Measurements from ENCODE around the gene TSPAN11.
"Not testable (repeated sequence)": the region's sequence is repeated elsewhere in the genome, so short reads cannot be mapped to it uniquely, and the experiment has no call there.

TSPAN11 gene

DNA sequence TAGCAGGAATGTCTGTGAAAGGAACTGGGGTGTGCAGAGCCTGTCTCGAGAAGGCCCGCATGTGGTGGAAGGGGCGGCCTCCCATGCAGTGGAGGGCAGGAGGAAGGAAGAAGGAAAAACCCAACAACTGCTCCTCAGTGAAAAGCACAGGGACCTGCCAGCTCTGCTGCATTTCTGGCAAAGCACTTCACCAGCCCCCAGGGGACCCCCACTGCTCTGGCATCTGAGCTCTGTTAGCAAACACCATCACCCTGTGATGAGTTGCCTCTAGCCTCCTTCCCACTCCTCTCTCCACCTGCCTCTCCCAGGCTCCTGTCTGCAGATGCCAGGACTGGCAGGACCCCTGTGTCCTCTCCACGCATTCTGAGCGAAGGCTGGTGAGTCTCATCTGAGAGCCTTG is 78.1 kb downstream of the TSPAN11 start:
- DNase-seq, result no peak

- no peak for DNase-seq
These were observed 78.9 kb downstream of the TSPAN11 start for GRCh38 chr12:31005256-31005943.

- DNase-seq, result no peak
These were observed 79.4 kb downstream of the TSPAN11 start for GRCh38 chr12:31005944-31006361.

DNA sequence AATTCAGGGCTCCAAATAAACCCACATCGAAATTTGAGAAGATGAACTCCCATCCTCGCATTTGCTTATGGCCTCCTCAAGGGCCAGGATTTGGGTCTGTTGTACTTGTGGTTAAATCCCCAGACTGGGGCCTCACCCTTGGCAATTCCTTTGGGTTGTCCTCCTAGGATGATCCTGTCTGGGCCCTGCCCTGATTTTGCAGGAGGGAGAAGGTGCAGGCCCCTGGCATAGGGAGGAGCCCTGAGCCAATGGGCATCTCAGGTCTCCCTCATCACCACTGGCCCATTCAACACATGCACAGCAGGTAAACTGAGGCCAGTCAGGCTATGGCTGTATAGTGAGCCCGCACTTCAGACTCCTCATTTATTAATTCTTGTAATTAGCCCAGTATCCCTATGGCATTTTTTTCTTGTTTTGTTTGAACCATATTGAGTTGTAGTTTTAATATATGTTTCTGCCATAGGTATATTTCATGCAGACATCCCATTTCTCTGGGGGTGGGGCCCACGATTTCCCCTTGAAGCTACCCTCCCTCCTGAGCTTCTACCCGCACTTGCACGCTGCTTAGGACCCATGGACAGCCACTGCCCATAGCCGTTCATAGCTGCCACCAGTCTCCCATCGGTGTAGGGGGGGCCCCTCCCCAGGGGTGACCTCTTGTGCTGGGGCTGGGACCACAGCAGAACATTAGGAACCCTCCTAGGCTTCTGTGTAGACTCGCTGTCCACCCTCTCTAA is 80.0 kb downstream of the TSPAN11 start:
- no peak for DNase-seq

DNA sequence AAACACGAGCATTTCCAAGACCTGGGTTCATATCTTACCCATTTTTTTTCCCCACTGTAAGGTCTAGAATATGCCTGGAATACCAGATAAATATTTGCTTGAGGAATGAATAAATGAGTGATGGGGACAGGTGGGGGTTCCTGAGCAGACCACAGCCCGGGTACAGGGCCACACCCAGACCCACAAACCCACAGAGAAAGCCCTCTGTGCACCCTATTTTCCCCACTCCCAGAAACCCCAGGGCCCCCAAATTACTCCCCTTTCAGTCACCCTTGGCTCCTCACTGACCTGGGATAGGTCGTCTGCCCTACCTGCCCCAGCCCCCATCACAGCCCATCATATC is 80.6 kb downstream of the TSPAN11 start:
- DNase-seq, result no peak

DNA sequence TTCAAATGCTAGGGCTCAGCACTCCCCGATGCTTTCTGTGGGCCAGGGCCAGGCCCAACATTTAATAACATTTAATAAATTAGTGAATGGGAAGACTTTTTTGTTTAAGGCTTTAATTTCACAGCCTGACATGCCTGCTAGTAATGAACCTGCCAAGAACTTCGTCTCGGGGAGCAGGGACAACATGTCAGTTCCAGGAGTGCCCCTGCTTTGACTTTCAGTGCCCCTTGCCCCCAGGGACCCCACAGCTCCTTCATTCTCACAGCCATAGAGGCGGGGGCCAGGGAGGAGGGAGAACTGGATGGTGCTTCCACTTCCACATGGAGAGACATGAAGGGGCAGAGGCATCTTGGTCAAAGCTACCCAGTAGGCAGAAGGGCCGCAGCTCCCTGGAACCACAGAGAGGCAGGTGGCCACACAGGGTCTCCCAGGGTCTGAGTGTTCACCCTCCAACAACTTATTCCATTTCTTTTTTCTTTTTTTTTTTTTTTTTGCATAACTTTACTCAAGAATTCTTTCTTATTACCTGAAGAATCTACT is 81.2 kb downstream of the TSPAN11 start:
- no peak for DNase-seq

- DNase-seq, result no peak
These were observed 81.8 kb downstream of the TSPAN11 start for GRCh38 chr12:31008241-31008761.

- no peak for DNase-seq
These were observed 82.7 kb downstream of the TSPAN11 start for GRCh38 chr12:31008961-31009840.

DNA sequence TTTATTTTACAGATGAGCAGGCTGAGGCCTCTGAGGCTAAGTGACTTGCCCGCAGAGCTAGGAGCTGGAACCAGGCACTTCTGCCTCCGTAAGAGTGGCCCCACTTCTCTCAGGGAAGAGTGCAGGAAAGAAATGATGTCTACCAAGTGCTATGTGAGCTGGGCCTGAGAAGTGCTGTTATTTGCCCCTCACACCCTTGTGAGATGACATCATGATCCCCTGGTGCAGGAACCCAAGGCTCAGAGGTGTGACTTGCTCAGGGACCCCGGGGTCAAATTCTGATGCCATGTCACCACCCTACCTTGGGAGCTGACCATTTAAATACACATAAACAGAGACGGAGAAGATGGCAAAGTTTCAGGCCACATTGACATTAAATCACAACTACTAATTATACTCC is 83.4 kb downstream of the TSPAN11 start:
- DNase-seq, result no peak

DNA sequence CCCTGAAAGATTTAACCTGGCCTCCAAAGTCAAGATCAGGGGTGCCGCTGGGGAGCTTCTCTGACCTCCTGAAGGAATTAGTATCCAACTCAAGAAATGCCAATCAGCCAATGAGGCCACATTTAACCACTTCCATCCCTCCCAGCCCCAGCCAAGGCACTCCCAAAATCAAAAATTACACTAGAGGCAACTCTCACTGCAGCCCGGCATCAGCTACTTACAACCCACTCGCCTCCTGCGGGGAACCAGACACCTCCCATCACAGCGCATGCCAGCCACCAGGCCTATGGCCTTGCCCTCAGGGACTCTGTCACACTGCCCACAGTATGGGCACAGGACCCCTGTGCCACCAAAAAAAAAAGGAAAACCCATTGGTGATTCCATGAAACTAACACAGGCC is 84.8 kb downstream of the TSPAN11 start:
- DNase-seq, result no peak

DNA sequence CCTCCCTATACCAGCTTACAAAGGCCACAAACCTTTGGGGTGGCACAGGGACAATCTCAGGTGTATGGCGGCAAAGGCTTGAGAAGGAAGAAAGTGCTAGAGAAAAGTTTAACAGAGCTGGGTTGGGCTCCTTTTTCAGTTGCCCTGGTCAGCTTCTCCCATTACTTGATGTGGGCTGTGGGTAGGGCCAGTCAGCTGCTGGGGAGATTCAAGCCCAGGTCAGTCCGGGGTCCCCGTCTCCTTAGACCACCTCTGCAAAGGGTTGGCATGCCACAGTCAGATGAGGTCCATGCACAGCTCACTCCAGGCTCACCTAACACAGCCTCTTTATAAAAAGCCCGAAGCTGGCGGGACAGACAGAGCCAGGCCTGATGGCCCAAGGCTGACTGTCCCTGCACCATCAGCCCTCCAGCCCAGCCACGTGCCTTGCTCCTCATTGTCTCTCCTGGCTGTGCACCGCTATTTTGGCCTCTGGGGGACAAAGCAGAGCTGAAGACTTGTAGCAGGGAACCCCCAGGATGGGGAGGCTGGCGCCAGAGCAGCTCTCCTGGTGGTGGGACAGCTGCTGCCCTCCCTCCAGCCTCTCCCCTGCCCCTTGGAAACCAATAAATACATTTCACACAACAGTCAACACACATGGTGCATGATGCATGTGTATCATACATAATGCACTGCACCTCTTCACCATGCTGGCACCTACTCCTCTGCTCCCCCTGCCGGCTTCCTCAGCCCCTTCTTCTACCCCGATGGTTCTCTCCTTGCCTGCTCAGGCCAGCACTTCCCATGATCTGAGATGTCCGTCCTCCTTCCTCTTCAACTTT is 85.4 kb downstream of the TSPAN11 start:
- DNase-seq, result no peak

DNA sequence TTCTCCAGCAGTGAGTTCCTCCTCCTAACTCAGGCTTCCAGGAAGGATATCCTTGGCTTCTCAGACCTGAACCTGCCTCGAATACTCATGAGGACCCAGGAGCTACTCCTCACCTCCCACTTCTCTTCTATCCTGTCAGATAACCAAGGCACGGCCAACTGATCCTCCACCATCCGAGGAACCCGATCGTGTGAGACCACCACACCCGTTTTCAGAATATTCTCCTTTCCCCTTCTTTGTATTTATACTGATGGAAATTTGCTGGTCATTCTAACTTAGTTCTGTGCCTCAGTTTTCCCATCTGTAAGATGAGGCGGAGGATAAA is 86.0 kb downstream of the TSPAN11 start:
- DNase-seq, result not testable (repeated sequence)

- no peak for DNase-seq
These were observed 88.7 kb downstream of the TSPAN11 start for GRCh38 chr12:31015215-31015614.

DNA sequence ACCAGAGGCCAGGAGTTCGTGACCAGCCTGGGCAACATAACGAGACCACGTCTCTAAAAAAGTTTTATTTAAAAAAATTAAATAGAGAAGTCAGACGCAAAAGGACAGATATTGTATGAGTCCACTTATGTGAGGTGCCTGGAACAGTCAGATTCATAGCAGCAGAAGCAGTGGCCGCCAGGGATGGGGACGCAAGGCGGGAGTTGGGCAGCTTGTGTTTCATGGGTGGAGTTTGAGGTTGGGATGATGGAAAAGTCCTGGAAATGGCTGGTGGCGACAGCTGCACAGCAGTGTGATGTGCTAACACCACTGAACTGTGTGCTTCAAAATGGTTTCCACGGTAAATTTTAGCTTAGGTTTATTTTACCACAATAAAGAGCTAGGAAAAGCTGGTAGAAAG is 89.5 kb downstream of the TSPAN11 start:
- no peak for DNase-seq

DNA sequence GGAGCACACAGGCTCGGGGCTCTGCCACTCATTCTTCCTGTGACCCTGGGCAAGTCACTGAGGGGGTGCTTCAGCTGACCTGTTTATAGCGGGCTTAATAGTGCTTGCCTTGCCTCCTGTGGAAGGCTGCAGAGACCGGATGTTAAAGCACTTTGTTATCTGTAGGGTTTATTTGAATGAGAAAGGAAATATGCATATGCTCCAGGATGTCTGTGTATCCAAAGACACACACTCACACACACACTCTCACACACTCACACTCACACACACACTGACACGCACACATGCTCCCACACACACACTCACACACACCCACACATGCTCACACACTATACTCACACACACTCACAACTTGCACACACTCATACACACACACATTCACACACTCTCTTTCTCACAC is 91.0 kb downstream of the TSPAN11 start:
- DNase-seq, result no peak

- DNase-seq, result no peak
These were observed 91.7 kb downstream of the TSPAN11 start for GRCh38 chr12:31018106-31018789.

- no peak for DNase-seq
These were observed 92.4 kb downstream of the TSPAN11 start for GRCh38 chr12:31018790-31019505.

GRCh38 chr12:31019561-31019960 is 93.0 kb downstream of the TSPAN11 start:
- DNase-seq, result no peak

DNA sequence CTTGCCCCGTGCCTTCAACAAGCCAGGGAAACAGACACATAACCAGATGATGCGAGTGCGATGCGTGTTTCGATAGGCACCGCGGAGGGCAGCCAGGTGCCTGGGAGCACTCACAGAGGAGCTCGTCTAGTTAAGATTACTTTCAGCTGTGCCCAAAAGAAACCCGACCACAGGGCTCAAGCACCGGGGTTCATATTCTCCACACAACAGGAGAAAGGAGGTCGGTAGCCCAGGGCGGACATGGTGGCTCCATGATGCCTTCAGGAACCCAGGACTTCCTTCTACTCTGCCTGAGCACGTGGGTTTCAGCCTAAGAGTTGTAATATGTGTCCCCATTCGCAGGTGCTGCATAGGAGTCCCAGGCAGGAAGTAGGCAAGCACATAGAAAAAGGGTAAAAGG is 93.4 kb downstream of the TSPAN11 start:
- DNase-seq, result no peak

GRCh38 chr12:31020385-31021166 is 94.0 kb downstream of the TSPAN11 start:
- no peak for DNase-seq
